Stimulated activated CD4-positive, alpha-beta T cell treated with anti-CD3 and anti-CD28 coated beads, TNF-alpha, amount 100 ng/mL, for 24 hours (primary cell): ENCODE measurements around the gene EHD2.
A peak's percentile ranks its signal among the peaks of the same experiment; 100 is the strongest.
"Not testable (repeated sequence)": the region's sequence is repeated elsewhere in the genome, so short reads cannot be mapped to it uniquely, and the experiment has no call there.

Source experiments
- DNase-seq, 3 experiments: peaks; one replicate each; pipeline ENCODE4 v3.0.0-alpha.2; 2020; ENCODE audit warnings: low read depth in 3 of 3

Gene EHD2

GRCh38 chr19:47768604-47769003 is 55.4 kb downstream of the EHD2 start:
- DNase-seq, result no peak

- no peak for DNase-seq
Observed at GRCh38 chr19:47769534-47769933, 56.3 kb downstream of the EHD2 start.

GRCh38 chr19:47771291-47771690 is 58.1 kb downstream of the EHD2 start:
- DNase-seq, result not testable (repeated sequence)

- DNase-seq, result no peak
Observed at GRCh38 chr19:47776568-47776967, 63.3 kb downstream of the EHD2 start.

GRCh38 chr19:47777245-47778048 is 64.2 kb downstream of the EHD2 start:
- DNase-seq, result not testable (repeated sequence)

GRCh38 chr19:47778049-47778953 is 65.1 kb downstream of the EHD2 start, which contains the start of gene SELENOW:
Gene SELENOW, plus strand, starts transcription at chr19:47778703. Its CDS starts 83 bp downstream, at chr19:47778786.
- peak; percentile 50 to 79 (median 59) for DNase-seq

GRCh38 chr19:47778954-47779351 is 65.7 kb downstream of the EHD2 start:
- DNase-seq, result no peak

- DNase-seq, result no peak
Observed at GRCh38 chr19:47779524-47780214, 66.4 kb downstream of the EHD2 start.

- DNase-seq, result no peak
Observed at GRCh38 chr19:47780215-47780551, 67.0 kb downstream of the EHD2 start.

GRCh38 chr19:47781590-47782262 is 68.5 kb downstream of the EHD2 start:
- no peak for DNase-seq

- DNase-seq, result no peak
Observed at GRCh38 chr19:47786566-47786965, 73.3 kb downstream of the EHD2 start.

- not testable (repeated sequence) for DNase-seq
Observed at GRCh38 chr19:47787307-47787706, 74.1 kb downstream of the EHD2 start.

- DNase-seq, result not testable (repeated sequence)
Observed at GRCh38 chr19:47789811-47790210, 76.6 kb downstream of the EHD2 start.

GRCh38 chr19:47790398-47790814 is 77.2 kb downstream of the EHD2 start:
- DNase-seq, result peak; percentile 78 to 85 (median 80)

- no peak for DNase-seq
Observed at GRCh38 chr19:47792616-47793015, 79.4 kb downstream of the EHD2 start.
